Right lung (tissue), 10 donors: Measurements from ENCODE around the gene MLC1. TPM values are rescaled to one million over a fixed set of nuclear protein-coding genes. Genes with fewer than 3 reads are reported as not detected.

Experiments used
- DNase-seq, 2 donors: peaks; one replicate each; pipeline ENCODE4 v3.0.0-alpha.2; 2013
- long read RNA-seq, 8 donors: transcript quantifications; one replicate each; lab custom pipeline, GENCODE V29; 2026
- polyA plus RNA-seq, 5 donors: library from polyadenylated mRNA; unstranded; fragments of 120-200 nt; gene quantifications; one replicate each; pipeline versions ENCODE4 v1.2.1 to v1.2.3, GENCODE V29; 2013; ENCODE audit warnings: inconsistent platforms in 1 of 5, low replicate concordance in 1 of 5; ENCODE audit not compliant: insufficient read length in 5 of 5, insufficient read depth in 1 of 5

MLC1 gene
- 1 to 10 TPM; 1.4 to 2.4 (median 2.0) TPM for polyA plus RNA-seq
- long read RNA-seq, donor 1, result 0 reads
- long read RNA-seq, donor 2, result 0 reads
- long read RNA-seq, donor 3, result 0 reads
- long read RNA-seq, donor 4, result 0 reads
- long read RNA-seq, donor 5, result 0 reads
- long read RNA-seq, donor 6, result 0 reads
- long read RNA-seq, donor 7, result 0 reads
- long read RNA-seq, donor 8, result 0 reads

GRCh38 chr22:50085211-50085972 lies at the start of gene MLC1:
TSS of gene MLC1 (minus strand) at chr22:50085426. CDS start at chr22:50084902, 524 bp downstream.
- no peak for DNase-seq

- DNase-seq, result no peak
These were observed 49.3 kb upstream of the MLC1 start for GRCh38 chr22:50134481-50134880.

GRCh38 chr22:50131894-50132293 lies 46.7 kb upstream of the MLC1 start:
- DNase-seq, result no peak

GRCh38 chr22:50129121-50129736 lies 44.0 kb upstream of the MLC1 start:
- DNase-seq, result no peak

- no peak for DNase-seq
These were observed 39.8 kb upstream of the MLC1 start for GRCh38 chr22:50125029-50125428.

- no peak for DNase-seq
These were observed 37.9 kb upstream of the MLC1 start for GRCh38 chr22:50123119-50123518.

- DNase-seq, result no peak
These were observed 36.0 kb upstream of the MLC1 start for GRCh38 chr22:50121202-50121740.

GRCh38 chr22:50119768-50120251 lies 34.6 kb upstream of the MLC1 start:
- DNase-seq, result no peak

GRCh38 chr22:50119169-50119767 lies 34.0 kb upstream of the MLC1 start:
- DNase-seq, result no peak

- no peak for DNase-seq
These were observed 33.4 kb upstream of the MLC1 start for GRCh38 chr22:50118557-50119168.

GRCh38 chr22:50118129-50118528 lies 32.9 kb upstream of the MLC1 start:
- no peak for DNase-seq

- no peak for DNase-seq
These were observed 32.0 kb upstream of the MLC1 start for GRCh38 chr22:50117168-50117762.

GRCh38 chr22:50115693-50116092 lies 30.5 kb upstream of the MLC1 start:
- DNase-seq, result no peak

- DNase-seq, result peak; percentile 36 to 50
These were observed 29.2 kb upstream of the MLC1 start for GRCh38 chr22:50114221-50115021.

GRCh38 chr22:50112151-50113118 lies 27.2 kb upstream of the MLC1 start:
- DNase-seq, result no peak

- no peak for DNase-seq
These were observed 25.8 kb upstream of the MLC1 start for GRCh38 chr22:50111056-50111455.

- no peak for DNase-seq
These were observed 22.3 kb upstream of the MLC1 start for GRCh38 chr22:50107529-50107928.

- DNase-seq, result peak; percentile 37 to 55
These were observed 20.2 kb upstream of the MLC1 start for GRCh38 chr22:50105208-50106100.
